ENCODE results near the gene NOS1.

NOS1 gene

GRCh38 chr12:117329756-117330155 lies 31.7 kb downstream of the NOS1 start:
- FAIRE-seq: no peak

- FAIRE-seq: no peak
Observed at GRCh38 chr12:117328556-117329100, 32.8 kb downstream of the NOS1 start.

- no peak for FAIRE-seq
Observed at GRCh38 chr12:117322428-117322827, 39.0 kb downstream of the NOS1 start.

- FAIRE-seq: no peak
Observed at GRCh38 chr12:117321572-117321971, 39.9 kb downstream of the NOS1 start.

- FAIRE-seq: no peak
Observed at GRCh38 chr12:117318591-117318990, 42.8 kb downstream of the NOS1 start.

GRCh38 chr12:117316336-117316735 lies 45.1 kb downstream of the NOS1 start:
- FAIRE-seq: no peak

GRCh38 chr12:117313926-117314325 lies 47.5 kb downstream of the NOS1 start:
- no peak for FAIRE-seq

- no peak for FAIRE-seq
Observed at GRCh38 chr12:117312770-117313169, 48.7 kb downstream of the NOS1 start.

GRCh38 chr12:117309276-117309925 lies 52.0 kb downstream of the NOS1 start:
- FAIRE-seq: no peak

- FAIRE-seq: no peak
Observed at GRCh38 chr12:117300174-117300573, 61.3 kb downstream of the NOS1 start.

- FAIRE-seq: no peak
Observed at GRCh38 chr12:117298648-117299225, 62.7 kb downstream of the NOS1 start.

GRCh38 chr12:117298191-117298590 lies 63.2 kb downstream of the NOS1 start:
- FAIRE-seq: no peak

GRCh38 chr12:117294189-117294603 lies 67.2 kb downstream of the NOS1 start:
- FAIRE-seq: no peak

GRCh38 chr12:117293510-117293909 lies 67.9 kb downstream of the NOS1 start:
- FAIRE-seq: no peak

- no peak for FAIRE-seq
Observed at GRCh38 chr12:117292688-117293087, 68.7 kb downstream of the NOS1 start.

- no peak for FAIRE-seq
Observed at GRCh38 chr12:117284140-117284539, 77.3 kb downstream of the NOS1 start.

- FAIRE-seq: no peak
Observed at GRCh38 chr12:117282490-117282889, 78.9 kb downstream of the NOS1 start.

GRCh38 chr12:117280019-117280680 lies 81.3 kb downstream of the NOS1 start:
- FAIRE-seq: no peak

GRCh38 chr12:117279606-117280005 lies 81.8 kb downstream of the NOS1 start:
- FAIRE-seq: no peak

GRCh38 chr12:117277875-117278274 lies 83.6 kb downstream of the NOS1 start:
- FAIRE-seq: no peak

GRCh38 chr12:117273091-117273490 lies 88.3 kb downstream of the NOS1 start:
- FAIRE-seq: no peak

- FAIRE-seq: no peak
Observed at GRCh38 chr12:117272690-117273089, 88.7 kb downstream of the NOS1 start.

GRCh38 chr12:117262749-117263148 lies 98.7 kb downstream of the NOS1 start:
- no peak for FAIRE-seq

GRCh38 chr12:117261247-117261646 lies 100.2 kb downstream of the NOS1 start:
- no peak for FAIRE-seq

Data from colon (tissue), 2 donors.